ENCODE measurements around the gene GNG7. TPM values are rescaled to one million over a fixed set of nuclear protein-coding genes. Genes with fewer than 3 reads are reported as not detected.
"Not testable (repeated sequence)": the region's sequence is repeated elsewhere in the genome, so short reads cannot be mapped to it uniquely, and the experiment has no call there.

Gene GNG7
- polyA plus RNA-seq, 3 donors = 1.1 to 1.6 (median 1.3) TPM

DNA sequence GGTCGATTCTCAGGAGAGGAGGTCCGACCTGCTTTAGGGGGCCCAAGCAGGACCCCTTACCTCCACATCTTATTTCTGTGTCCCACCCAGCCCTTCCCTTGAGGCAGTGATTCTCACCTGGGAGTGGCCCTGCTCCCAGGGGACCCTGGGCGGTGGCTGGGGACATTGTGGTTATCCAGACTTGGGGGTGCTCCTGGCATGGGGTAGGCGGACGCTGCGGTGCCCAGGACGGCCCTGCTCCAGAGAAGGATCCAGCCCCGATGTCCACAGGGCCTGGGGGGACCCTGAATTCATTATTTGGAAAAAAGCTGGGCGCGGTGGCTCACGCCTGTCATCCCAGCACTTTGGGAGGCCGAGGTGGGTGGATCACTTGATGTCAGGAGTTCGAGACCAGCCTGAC, 142.1 kb downstream of the GNG7 start:
- no peak overlapping the region for H3K27ac Mint-ChIP-seq

DNA sequence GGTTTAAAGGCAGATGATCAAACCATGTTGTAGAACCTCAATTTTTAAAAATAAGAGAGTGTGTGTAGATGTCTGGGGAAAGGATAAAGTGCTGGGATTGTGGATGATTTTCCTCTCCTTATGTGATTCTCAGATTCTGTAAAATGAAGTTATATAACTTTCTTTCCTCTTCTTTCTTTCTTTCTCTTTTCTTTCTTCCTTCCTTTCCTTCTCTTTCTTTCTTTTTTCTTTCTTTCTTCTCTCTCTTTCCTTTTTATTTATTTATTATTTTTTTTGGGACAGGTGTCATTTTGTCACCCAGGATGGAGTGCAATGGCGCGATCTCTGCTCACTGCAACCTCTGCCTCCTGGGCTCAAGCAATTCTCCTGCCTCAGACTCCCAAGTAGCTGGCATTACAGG, 144.0 kb downstream of the GNG7 start:
- Mint-ChIP-seq H3K36me3 (peaks cover 0 to 2% of the 10 kb centered on the region in 2 donors), H3K9me3 (peaks cover 0 to 1% (median 0%) of the 10 kb centered on the region in 7 donors), H3K4me1 (peaks cover 16% of the 10 kb centered on the region), H3K4me3 (no peak overlapping the region), H3K27ac (peak overlapping the region in 1 of 7 donors; percentile 53), H3K27me3 (ENCODE audit: low read depth in 3 of 3) (peaks cover 8 to 18% (median 12%) of the 10 kb centered on the region in 3 donors)
- no peaks in the 10 kb centered on the region for H4K20me1 ChIP-seq (ENCODE audit: insufficient read depth, low read length)
- H3K4me1 ChIP-seq (ENCODE audit: control insufficient read depth in 1 of 2, insufficient read depth in 2 of 2, low read length in 2 of 2) = peaks cover 8 to 14% of the 10 kb centered on the region in 2 donors
- TF ChIP-seq, protein P1, sequence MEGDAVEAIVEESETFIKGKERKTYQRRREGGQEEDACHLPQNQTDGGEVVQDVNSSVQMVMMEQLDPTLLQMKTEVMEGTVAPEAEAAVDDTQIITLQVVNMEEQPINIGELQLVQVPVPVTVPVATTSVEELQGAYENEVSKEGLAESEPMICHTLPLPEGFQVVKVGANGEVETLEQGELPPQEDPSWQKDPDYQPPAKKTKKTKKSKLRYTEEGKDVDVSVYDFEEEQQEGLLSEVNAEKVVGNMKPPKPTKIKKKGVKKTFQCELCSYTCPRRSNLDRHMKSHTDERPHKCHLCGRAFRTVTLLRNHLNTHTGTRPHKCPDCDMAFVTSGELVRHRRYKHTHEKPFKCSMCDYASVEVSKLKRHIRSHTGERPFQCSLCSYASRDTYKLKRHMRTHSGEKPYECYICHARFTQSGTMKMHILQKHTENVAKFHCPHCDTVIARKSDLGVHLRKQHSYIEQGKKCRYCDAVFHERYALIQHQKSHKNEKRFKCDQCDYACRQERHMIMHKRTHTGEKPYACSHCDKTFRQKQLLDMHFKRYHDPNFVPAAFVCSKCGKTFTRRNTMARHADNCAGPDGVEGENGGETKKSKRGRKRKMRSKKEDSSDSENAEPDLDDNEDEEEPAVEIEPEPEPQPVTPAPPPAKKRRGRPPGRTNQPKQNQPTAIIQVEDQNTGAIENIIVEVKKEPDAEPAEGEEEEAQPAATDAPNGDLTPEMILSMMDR (IDR thresholded peaks at IDR 0.05) = no peak
- no peak overlapping the region for H3K4me3 ChIP-seq (replicated peaks in 1 of 3; ENCODE audit: low read depth in 2 of 3, low read length in 3 of 3)
- no peak overlapping the region for H2AFZ ChIP-seq (ENCODE audit: insufficient read depth, low read depth, low read length, poor library complexity, severe bottlenecking)
- no peaks in the 10 kb centered on the region for H3K9me3 ChIP-seq (replicated peaks in 1 of 2; ENCODE audit: control insufficient read depth in 1 of 2, insufficient read depth in 1 of 2, low read length in 2 of 2)
- H3K27ac ChIP-seq (ENCODE audit: low read depth in 1 of 2, low read length in 2 of 2) = no peak overlapping the region
- no peaks in the 10 kb centered on the region for H3K36me3 ChIP-seq (replicated peaks in 1 of 2; ENCODE audit: control insufficient read depth in 1 of 2, insufficient read depth in 2 of 2, low read length in 2 of 2)
- no peak overlapping the region for H3K9ac ChIP-seq (ENCODE audit: insufficient read depth, low read length, poor library complexity, severe bottlenecking)
- no CpG with 5 or more reads among the region's 2 CpGs for WGBS (ENCODE audit: insufficient coverage)
- H3K79me2 ChIP-seq (ENCODE audit: insufficient read depth, low read length) = no peaks in the 10 kb centered on the region
- intact Hi-C loops (cut with micrococcal nuclease) = no loop called here
- DNase-seq = no peak
- no peaks in the 10 kb centered on the region for H3K27me3 ChIP-seq (ENCODE audit: control insufficient read depth in 2 of 2, insufficient read depth in 2 of 2, low read length in 2 of 2)
- no peak overlapping the region for H3K4me2 ChIP-seq (replicated peaks; ENCODE audit: extremely low read depth, low read length, poor library complexity, severe bottlenecking)

More for the DNA sequence above, 142.1 kb downstream of the GNG7 start:
- Mint-ChIP-seq H3K36me3 (peaks cover 0 to 2% of the 10 kb centered on the region in 2 donors), H3K27me3 (ENCODE audit: low read depth in 3 of 3) (peaks cover 8 to 18% (median 12%) of the 10 kb centered on the region in 3 donors), H3K4me3 (no peak overlapping the region), H3K4me1 (peaks cover 12% of the 10 kb centered on the region), H3K9me3 (peaks cover 0 to 1% (median 0%) of the 10 kb centered on the region in 7 donors)
- Histone ChIP-seq H3K4me2 (replicated peaks; ENCODE audit: extremely low read depth, low read length, poor library complexity, severe bottlenecking) (no peak overlapping the region), H3K27me3 (ENCODE audit: control insufficient read depth in 2 of 2, insufficient read depth in 2 of 2, low read length in 2 of 2) (no peaks in the 10 kb centered on the region), H3K9me3 (replicated peaks in 1 of 2; ENCODE audit: control insufficient read depth in 1 of 2, insufficient read depth in 1 of 2, low read length in 2 of 2) (no peaks in the 10 kb centered on the region), H2AFZ (ENCODE audit: insufficient read depth, low read depth, low read length, poor library complexity, severe bottlenecking) (no peak overlapping the region), H3K36me3 (replicated peaks in 1 of 2; ENCODE audit: control insufficient read depth in 1 of 2, insufficient read depth in 2 of 2, low read length in 2 of 2) (no peaks in the 10 kb centered on the region), H3K79me2 (ENCODE audit: insufficient read depth, low read length) (no peaks in the 10 kb centered on the region), H3K27ac (ENCODE audit: low read depth in 1 of 2, low read length in 2 of 2) (no peak overlapping the region), H3K4me3 (replicated peaks in 1 of 3; ENCODE audit: low read depth in 2 of 3, low read length in 3 of 3) (no peak overlapping the region), H3K4me1 (ENCODE audit: control insufficient read depth in 1 of 2, insufficient read depth in 2 of 2, low read length in 2 of 2) (peaks cover 8 to 14% of the 10 kb centered on the region in 2 donors), H4K20me1 (ENCODE audit: insufficient read depth, low read length) (no peaks in the 10 kb centered on the region), H3K9ac (ENCODE audit: insufficient read depth, low read length, poor library complexity, severe bottlenecking) (no peak overlapping the region)
- TF ChIP-seq, protein P1 (IDR thresholded peaks at IDR 0.05) = no peak
- intact Hi-C loops (cut with micrococcal nuclease) = no loop called here
- no peak for DNase-seq
- WGBS (ENCODE audit: insufficient coverage) = 99% methylated on average over 11 of the region's 13 CpGs

DNA sequence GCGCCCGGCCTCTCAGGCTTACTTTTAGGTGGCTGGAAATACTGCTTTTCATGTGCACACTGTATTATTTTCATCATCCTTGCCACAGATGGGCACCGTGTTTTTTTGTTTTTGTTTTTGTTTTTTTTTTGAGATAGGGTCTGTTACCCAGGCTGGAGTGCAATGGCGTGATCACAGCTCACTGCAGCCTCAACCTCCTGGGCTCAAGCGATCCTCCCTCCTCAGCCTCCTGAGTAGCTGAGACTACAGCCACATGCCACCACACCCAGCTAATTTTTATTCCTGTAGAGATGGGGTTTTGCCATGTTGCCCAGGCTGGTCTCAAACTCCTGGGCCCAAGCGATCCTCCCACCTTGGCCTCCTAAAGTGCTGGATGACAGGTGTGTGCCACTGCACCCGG, 144.4 kb downstream of the GNG7 start:
- H4K20me1 ChIP-seq (ENCODE audit: insufficient read depth, low read length); DNase-seq; H3K79me2 ChIP-seq (ENCODE audit: insufficient read depth, low read length); H3K27ac ChIP-seq (ENCODE audit: low read depth in 1 of 2, low read length in 2 of 2); H3K36me3 Mint-ChIP-seq; H3K4me2 ChIP-seq (replicated peaks; ENCODE audit: extremely low read depth, low read length, poor library complexity, severe bottlenecking); H3K4me3 ChIP-seq (replicated peaks in 1 of 3; ENCODE audit: low read depth in 2 of 3, low read length in 3 of 3); H3K4me3 Mint-ChIP-seq; H3K9ac ChIP-seq (ENCODE audit: insufficient read depth, low read length, poor library complexity, severe bottlenecking); H3K9me3 ChIP-seq (replicated peaks in 1 of 2; ENCODE audit: control insufficient read depth in 1 of 2, insufficient read depth in 1 of 2, low read length in 2 of 2); H3K9me3 Mint-ChIP-seq; H3K27ac Mint-ChIP-seq; H3K27me3 ChIP-seq (ENCODE audit: control insufficient read depth in 2 of 2, insufficient read depth in 2 of 2, low read length in 2 of 2); H3K36me3 ChIP-seq (replicated peaks in 1 of 2; ENCODE audit: control insufficient read depth in 1 of 2, insufficient read depth in 2 of 2, low read length in 2 of 2); H2AFZ ChIP-seq (ENCODE audit: insufficient read depth, low read depth, low read length, poor library complexity, severe bottlenecking); intact Hi-C loops (cut with micrococcal nuclease): not testable (repeated sequence)
- Mint-ChIP-seq H3K4me1 (peaks cover 16% of the 10 kb centered on the region), H3K27me3 (ENCODE audit: low read depth in 3 of 3) (peaks cover 8 to 18% (median 12%) of the 10 kb centered on the region in 3 donors)
- peaks cover 9 to 15% of the 10 kb centered on the region in 2 donors for H3K4me1 ChIP-seq (ENCODE audit: control insufficient read depth in 1 of 2, insufficient read depth in 2 of 2, low read length in 2 of 2)
- no CpG with 5 or more reads among the region's 7 CpGs for WGBS (ENCODE audit: insufficient coverage)
